Fibroblast of lung (primary cell): Measurements from ENCODE around the gene AP1M2.

Experiments used
- CTCF ChIP-seq, 2 donors: IDR thresholded peaks in 1 of 2; conservative IDR thresholded peaks in 1 of 2; 1 replicate in 1 of 2; 2 replicates in 1 of 2; pipeline ENCODE4 v1.5.1; 2011 to 2012; ENCODE audit warnings: low read length in 2 of 2, control low read depth in 1 of 2, inconsistent platforms in 1 of 2, low read depth in 1 of 2, mild to moderate bottlenecking in 1 of 2
- EZH2 ChIP-seq: IDR thresholded peaks from 2 replicates; pipeline ENCODE4 v1.5.1; 2012; ENCODE audit warnings: low read length, control low read depth, mild to moderate bottlenecking; ENCODE audit errors: missing control alignments

- TF ChIP-seq EZH2 (no peak), CTCF (conservative IDR thresholded peaks at IDR 0.05 in 1 of 2, IDR thresholded peaks at IDR 0.05 in 1 of 2; ENCODE audit: low read depth in 1 of 2, low read length in 2 of 2) (no peak)
Measured at GRCh38 chr19:10577951-10578350, 9.2 kb downstream of the AP1M2 start.
